Lower leg skin (tissue), 3 donors: Measurements from ENCODE around the gene SS18L1.

ENCODE experiments used
- CTCF ChIP-seq, 3 donors: fragments of 450-650 bp; IDR thresholded peaks; one replicate each; pipeline ENCODE4 v1.5.1; 2016; ENCODE audit warnings: antibody characterized with exemption in 3 of 3, mild to moderate bottlenecking in 3 of 3, moderate library complexity in 2 of 3
- POLR2A ChIP-seq, 2 donors: fragments of 450-650 bp; IDR thresholded peaks; one replicate each; pipeline ENCODE4 v1.6.1; 2016 to 2017; ENCODE audit warnings: antibody characterized with exemption in 2 of 2, mild to moderate bottlenecking in 1 of 2, moderate library complexity in 1 of 2

GRCh38 chr20:62227977-62228958 is 84.7 kb downstream of the SS18L1 start:
- no peak for TF ChIP-seq POLR2A (IDR thresholded peaks at IDR 0.05)
- TF ChIP-seq CTCF (IDR thresholded peaks at IDR 0.05), result no peak
